MM.1S (cell line): ENCODE measurements around the gene CGN.

Source experiments
- EZH2phosphoT487 ChIP-seq: fragments of 300-600 bp; sonication (generic); IDR thresholded peaks from 2 replicates; pipeline ENCODE4 v1.6.1; 2018; ENCODE audit warnings: antibody characterized with exemption, low read length
- TF ChIP-seq, protein P1 (sequence below): fragments of 300-600 bp; sonication (generic); IDR thresholded peaks from 2 replicates; pipeline ENCODE4 v1.5.1; 2016; ENCODE audit warnings: antibody characterized with exemption, low read length, mixed read lengths

DNA sequence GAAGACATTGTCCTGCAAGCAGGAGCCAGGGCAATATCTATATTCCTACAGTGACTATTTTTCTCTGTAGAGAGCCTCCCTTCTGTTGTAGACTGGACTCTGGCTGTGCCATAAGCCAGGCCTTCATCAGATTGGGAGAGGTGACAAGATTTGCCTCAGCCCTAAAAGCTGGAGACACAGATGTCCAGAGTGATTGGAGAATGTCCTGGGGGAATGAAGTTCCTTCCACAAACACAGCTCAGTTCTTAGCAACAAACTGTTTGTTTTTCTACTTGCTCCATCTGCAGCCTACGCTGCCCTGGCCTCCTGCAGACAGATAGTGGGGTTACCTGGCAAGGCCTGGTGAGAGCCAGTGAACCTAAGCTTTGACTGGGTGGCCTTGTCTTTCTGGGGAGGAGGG, 70.7 kb downstream of the CGN start:
- no peak for TF ChIP-seq EZH2phosphoT487
- TF ChIP-seq, protein P1, sequence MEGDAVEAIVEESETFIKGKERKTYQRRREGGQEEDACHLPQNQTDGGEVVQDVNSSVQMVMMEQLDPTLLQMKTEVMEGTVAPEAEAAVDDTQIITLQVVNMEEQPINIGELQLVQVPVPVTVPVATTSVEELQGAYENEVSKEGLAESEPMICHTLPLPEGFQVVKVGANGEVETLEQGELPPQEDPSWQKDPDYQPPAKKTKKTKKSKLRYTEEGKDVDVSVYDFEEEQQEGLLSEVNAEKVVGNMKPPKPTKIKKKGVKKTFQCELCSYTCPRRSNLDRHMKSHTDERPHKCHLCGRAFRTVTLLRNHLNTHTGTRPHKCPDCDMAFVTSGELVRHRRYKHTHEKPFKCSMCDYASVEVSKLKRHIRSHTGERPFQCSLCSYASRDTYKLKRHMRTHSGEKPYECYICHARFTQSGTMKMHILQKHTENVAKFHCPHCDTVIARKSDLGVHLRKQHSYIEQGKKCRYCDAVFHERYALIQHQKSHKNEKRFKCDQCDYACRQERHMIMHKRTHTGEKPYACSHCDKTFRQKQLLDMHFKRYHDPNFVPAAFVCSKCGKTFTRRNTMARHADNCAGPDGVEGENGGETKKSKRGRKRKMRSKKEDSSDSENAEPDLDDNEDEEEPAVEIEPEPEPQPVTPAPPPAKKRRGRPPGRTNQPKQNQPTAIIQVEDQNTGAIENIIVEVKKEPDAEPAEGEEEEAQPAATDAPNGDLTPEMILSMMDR = no peak
